ENCODE data around the gene CPNE9. TPM values are rescaled to one million over a fixed set of nuclear protein-coding genes. Genes with fewer than 3 reads are reported as not detected.

Gene CPNE9
- total and polyA plus RNA-seq, 2 of the 13 experiments (the other 11 are each of a cell fraction or from before 2014, with no cell fraction given): 0.20 TPM; not detected in 1

DNA sequence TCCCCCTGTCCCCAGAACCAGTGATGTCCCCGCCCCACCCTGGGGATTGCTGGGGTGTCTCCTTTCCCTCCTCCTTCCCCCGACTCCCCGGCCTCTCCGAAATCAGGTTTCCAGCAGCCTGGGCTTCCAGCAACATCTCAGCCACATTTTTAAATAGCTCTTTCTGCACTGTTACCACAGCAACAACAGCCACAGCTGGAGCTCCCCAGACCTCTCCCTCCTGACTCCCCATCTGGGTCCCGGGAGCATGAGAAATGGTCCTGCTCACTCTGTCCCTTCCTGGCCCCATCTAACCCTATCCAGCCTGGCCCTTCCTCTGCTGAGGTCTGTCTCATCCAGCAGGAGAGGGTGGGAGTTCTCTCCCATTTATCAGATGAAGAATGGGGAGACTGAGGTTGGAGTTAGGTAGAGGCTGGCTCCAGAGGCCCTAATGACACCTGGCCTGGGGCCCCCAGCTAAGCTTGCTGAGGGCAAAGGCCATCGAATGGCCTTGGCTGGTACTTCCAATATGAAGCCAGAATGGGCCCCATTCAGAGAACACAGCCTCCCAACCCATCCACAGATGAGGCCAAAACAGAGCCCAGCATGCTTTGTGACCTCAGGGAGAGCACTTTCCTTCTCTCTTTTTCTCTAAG, 64.6 kb downstream of the CPNE9 start (continued):
- TF ChIP-seq, protein P1, sequence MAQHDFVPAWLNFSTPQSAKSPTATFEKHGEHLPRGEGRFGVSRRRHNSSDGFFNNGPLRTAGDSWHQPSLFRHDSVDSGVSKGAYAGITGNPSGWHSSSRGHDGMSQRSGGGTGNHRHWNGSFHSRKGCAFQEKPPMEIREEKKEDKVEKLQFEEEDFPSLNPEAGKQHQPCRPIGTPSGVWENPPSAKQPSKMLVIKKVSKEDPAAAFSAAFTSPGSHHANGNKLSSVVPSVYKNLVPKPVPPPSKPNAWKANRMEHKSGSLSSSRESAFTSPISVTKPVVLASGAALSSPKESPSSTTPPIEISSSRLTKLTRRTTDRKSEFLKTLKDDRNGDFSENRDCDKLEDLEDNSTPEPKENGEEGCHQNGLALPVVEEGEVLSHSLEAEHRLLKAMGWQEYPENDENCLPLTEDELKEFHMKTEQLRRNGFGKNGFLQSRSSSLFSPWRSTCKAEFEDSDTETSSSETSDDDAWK (CRISPR knock-in tag; IDR thresholded peaks at IDR 0.05): no peak
- TF ChIP-seq ZNF331 (CRISPR knock-in tag; IDR thresholded peaks at IDR 0.05) (peak; percentile 65; the same call in 1 of the 2 replicates), ZSCAN12 (CRISPR knock-in tag; IDR thresholded peaks at IDR 0.05) (no peak), CSRNP2 (CRISPR knock-in tag; conservative IDR thresholded peaks at IDR 0.05; ENCODE audit: low read depth) (no peak), JUND (CRISPR knock-in tag; IDR thresholded peaks at IDR 0.05) (no peak), SALL2 (CRISPR knock-in tag; IDR thresholded peaks at IDR 0.05) (no peak), PRDM10 (CRISPR knock-in tag; IDR thresholded peaks at IDR 0.05; ENCODE audit: low read depth) (no peak), ZNF782 (CRISPR knock-in tag; IDR thresholded peaks at IDR 0.05; ENCODE audit: borderline replicate concordance) (no peak), TMF1 (CRISPR knock-in tag; IDR thresholded peaks at IDR 0.05; ENCODE audit: low read depth) (no peak), ZFY (CRISPR knock-in tag; IDR thresholded peaks at IDR 0.05) (peak; percentile 44), HNF4G (IDR thresholded peaks at IDR 0.05; ENCODE audit: borderline replicate concordance, low read depth, low read length) (peak; percentile 42; the same call in 1 of the 2 replicates), HNF4G (CRISPR knock-in tag; IDR thresholded peaks at IDR 0.05; ENCODE audit: borderline replicate concordance, low read depth) (0 out of 2 replicates have a peak, but pooled peaks have one; percentile 11), MBD4 (IDR thresholded peaks at IDR 0.05; ENCODE audit: borderline replicate concordance, low read length) (no peak), NONO (IDR thresholded peaks at IDR 0.05) (no peak), NONO (CRISPR knock-in tag; conservative IDR thresholded peaks at IDR 0.05) (peak; percentile 32; the same call in 1 of the 2 replicates), ZNF253 (CRISPR knock-in tag; IDR thresholded peaks at IDR 0.05; ENCODE audit: borderline replicate concordance) (no peak), HOXA3 (CRISPR knock-in tag; IDR thresholded peaks at IDR 0.05) (no peak), RCOR2 (CRISPR knock-in tag; IDR thresholded peaks at IDR 0.05) (peak; percentile 59; the same call in 1 of the 2 replicates), ZBTB42 (CRISPR knock-in tag; IDR thresholded peaks at IDR 0.05) (no peak), TEAD3 (CRISPR knock-in tag; optimal IDR thresholded peaks at IDR 0.05; ENCODE audit: borderline replicate concordance) (no peak), NFRKB (IDR thresholded peaks at IDR 0.05) (no peak), SCMH1 (CRISPR knock-in tag; IDR thresholded peaks at IDR 0.05; ENCODE audit: borderline replicate concordance) (no peak), ZNF720 (CRISPR knock-in tag; IDR thresholded peaks at IDR 0.05) (no peak), ZNF75D (CRISPR knock-in tag; IDR thresholded peaks at IDR 0.05; ENCODE audit: borderline replicate concordance) (no peak), ZNF205 (CRISPR knock-in tag; IDR thresholded peaks at IDR 0.05) (no peak)

Data from HepG2 (cell line).